Motor neuron (in vitro differentiated cells): ENCODE results near the gene ARID1B. TPM values are rescaled to one million over a fixed set of nuclear protein-coding genes. Genes with fewer than 3 reads are reported as not detected.
A peak's percentile ranks its signal among the peaks of the same experiment; 100 is the strongest.

Source experiments
- ATAC-seq, 8 experiments: fragments of 200-7000 bp; cut with Tn5 transposase; replicated peaks in 6 of 8; 2 replicates each; pipeline ENCODE4 v1.8.0; 2021; ENCODE audit warnings: mild to moderate bottlenecking in 8 of 8, moderate library complexity in 8 of 8
- H3K27ac ChIP-seq, 2 donors: fragments of 250-450 bp; sonication (Bioruptor Pico); 2 replicates each; pipeline ENCODE4 v1.9.0; 2021; ENCODE audit warnings: antibody characterized with exemption in 2 of 2, mild to moderate bottlenecking in 2 of 2, moderate library complexity in 1 of 2
- H3K4me1 ChIP-seq, 2 donors: fragments of 250-450 bp; sonication (Bioruptor Pico); replicated peaks in 1 of 2; 2 replicates each; pipeline ENCODE4 v1.6.1; 2021; ENCODE audit warnings: antibody characterized with exemption in 2 of 2, mild to moderate bottlenecking in 2 of 2, moderate library complexity in 1 of 2
- H3K4me3 ChIP-seq, 5 donors: fragments of 250-450 bp; sonication (Bioruptor Pico); 2 replicates each; pipeline ENCODE4 v1.9.0; 2021; ENCODE audit warnings: antibody characterized with exemption in 5 of 5, mild to moderate bottlenecking in 5 of 5, moderate library complexity in 4 of 5
- WGBS, 10 experiments: fragments of 450-650 bp; shearing (Covaris generic); methylation state at CpG; one replicate each; pipeline ENCODE4 v1.0.0; 2022; 5-methylcytosine and 5-hydroxymethylcytosine counted together
- in situ Hi-C, 9 experiments: fragments of 400-800 bp; cut with MboI; loops; one replicate each; pipeline ENCODE4 v1.15.0; 2021; ENCODE audit warnings: low sequenced_read_pairs in 9 of 9, low pct_unique_long_range_greater_than_20kb in 2 of 9; ENCODE audit not compliant: unreplicated experiment in 9 of 9
- total RNA-seq, 8 experiments: library from RNA; unstranded; fragments of 300-600 nt; gene quantifications; 2 replicates each; pipeline versions ENCODE4 v1.2.3 to v1.2.4, GENCODE V29; 2022

Gene ARID1B
- total RNA-seq, 8 experiments from 2014 or later: 35.8 to 165 (median 54.9) TPM

DNA sequence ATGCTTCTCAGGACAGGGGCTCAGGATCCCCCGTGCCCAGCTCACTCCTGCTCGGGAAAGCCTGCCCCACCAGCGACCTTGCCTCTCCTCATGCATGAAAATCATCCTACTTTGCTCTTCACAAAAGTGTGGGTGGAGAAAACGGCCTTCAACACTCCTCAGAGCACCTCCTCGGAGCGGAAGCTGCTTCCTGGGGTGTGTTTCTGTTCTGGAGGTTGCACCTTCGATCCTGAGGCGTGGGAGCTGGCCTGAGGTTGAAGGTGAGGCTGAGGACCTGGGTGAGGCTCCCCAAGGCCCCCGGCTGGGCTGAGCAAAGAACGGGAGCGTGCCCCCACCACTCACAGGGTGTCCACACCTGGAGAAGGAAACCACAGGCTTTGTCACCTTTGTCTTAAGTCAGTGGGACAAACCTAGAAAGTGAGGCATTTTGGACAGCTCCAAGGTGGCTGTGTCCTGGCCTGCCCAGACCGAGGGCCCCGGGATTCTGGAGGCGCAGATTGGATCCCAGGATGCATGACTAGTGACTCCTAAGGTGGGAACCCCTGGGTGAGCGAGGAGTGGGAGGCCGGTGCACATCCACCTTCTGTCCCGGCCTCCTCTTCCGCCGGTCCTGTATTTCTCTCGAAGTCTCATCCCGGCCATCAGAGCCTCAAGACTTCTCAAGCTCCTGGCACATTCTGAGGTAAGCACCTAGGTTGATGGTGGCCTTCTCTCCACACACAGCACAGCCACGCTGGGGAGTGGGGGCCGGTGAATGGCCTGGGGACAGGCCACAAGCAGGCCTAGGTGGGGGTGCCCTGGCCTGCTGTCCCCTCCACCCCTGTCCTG lies 441.4 kb downstream of the ARID1B start:
- in situ Hi-C loops: no loop called here
- no peak overlapping the region for H3K4me3 ChIP-seq
- no peak overlapping the region for H3K27ac ChIP-seq
- ATAC-seq: no peak
- H3K4me1 ChIP-seq: no peaks in the 10 kb centered on the region
- WGBS, 10 experiments: 70 to 96% (median 80%) methylated on average over 2 to 13 of the region's 23 CpGs; no CpG with 5 or more reads in 3 of the 10 experiments

DNA sequence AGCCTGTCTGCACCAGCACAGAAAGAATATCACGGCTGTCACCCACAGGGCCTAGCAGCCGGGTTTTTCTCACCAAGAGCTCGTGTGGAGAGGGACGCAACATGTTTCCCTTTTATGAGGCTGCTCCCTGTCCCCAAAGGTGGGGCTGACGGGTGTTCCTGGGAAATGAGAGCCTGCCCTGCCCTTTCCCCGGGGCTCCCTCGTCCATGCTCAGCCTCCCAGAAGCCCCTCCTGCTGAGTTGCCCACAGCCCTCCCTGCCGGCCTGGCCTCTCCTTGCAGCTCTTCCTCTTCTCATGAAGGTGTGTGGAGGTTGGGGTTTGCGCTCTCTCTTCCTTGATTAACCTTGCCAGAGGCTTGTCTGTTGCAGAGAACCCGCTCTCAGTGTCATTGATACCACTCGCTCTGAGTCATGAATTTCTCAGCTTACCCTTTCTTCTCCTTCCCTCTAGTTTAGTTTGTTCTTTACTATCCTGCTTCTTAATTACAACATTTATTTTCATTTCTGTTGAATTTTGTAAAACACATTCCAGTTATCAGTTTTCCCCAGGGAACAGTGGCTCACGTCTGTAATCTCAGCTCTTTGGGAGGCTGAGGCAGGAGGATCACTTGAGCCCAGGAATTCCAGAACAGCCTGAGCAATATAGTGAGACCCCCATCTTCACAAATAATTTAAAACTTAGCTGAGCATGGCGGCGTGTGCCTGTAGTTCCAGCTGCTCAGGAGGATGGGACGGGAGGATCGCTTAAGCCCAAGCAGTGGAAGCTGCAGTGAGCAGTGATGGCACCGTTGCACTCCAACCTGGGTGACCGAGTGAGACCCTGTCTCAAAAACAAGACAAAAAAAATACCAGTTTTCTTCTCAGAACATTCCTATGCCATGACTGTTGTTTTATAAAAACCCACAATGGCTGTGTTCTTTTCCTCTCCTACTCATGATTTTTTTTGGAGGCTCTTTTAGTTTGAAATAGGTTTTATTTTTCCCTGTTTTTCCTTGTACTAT lies 442.3 kb downstream of the ARID1B start:
- Histone ChIP-seq H3K4me3 (no peak overlapping the region), H3K4me1 (no peaks in the 10 kb centered on the region), H3K27ac (no peak overlapping the region)
- in situ Hi-C loops: no loop called here
- 35 to 97% (median 86%) methylated on average over 2 to 11 of the region's 18 CpGs for WGBS, 10 experiments
- ATAC-seq: no peak

- no peak overlapping the region for H3K27ac ChIP-seq
- 80 to 100% (median 93%) methylated on average over 1 of the region's 1 CpG; no CpG with 5 or more reads in 4 of the 10 experiments for WGBS, 10 experiments
- in situ Hi-C loops: no loop called here
- no peaks in the 10 kb centered on the region for H3K4me1 ChIP-seq
- H3K4me3 ChIP-seq: no peak overlapping the region
- no peak for ATAC-seq
Observed at GRCh38 chr6:157220485-157220884, 443.3 kb downstream of the ARID1B start.

DNA sequence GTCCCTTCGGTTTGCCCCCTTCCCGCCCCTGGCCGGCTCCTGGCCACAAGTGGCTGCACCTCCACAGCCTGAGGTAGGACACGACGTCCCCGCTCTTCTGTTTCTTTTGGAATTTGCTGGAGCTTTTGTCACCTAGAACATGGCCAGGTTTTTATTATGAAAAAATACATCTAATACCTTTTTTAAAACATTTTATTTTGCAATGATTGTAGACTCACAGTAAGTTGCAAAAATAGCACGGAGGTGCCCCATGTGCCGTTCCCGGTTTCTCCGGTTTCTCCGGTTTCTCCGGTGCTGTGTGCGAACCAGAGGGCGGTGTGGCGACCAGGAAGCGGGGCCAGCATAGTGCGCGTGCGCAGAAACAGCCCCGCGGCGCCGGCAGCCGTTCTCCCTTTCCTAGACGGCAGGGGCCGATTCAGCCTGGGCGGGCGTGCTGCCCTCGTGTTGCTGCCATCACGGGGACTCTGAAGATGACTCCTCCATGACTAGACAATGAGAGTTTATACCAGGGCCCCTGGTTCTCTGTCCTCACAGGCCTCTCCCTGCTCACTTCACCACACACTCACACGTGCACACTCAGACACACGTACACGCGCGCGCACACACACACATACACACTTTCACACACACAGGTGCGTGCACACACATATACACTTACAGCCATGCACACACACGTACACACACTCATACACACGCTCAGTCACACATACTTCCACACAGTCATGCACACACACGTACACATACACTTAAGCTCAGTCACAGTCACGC lies 444.1 kb downstream of the ARID1B start:
- in situ Hi-C loops: no loop called here
- Histone ChIP-seq H3K4me3 (peak overlapping the region in 2 of 5 donors; percentile 4 to 23), H3K4me1 (no peaks in the 10 kb centered on the region), H3K27ac (no peak overlapping the region)
- WGBS, 10 experiments: 19 to 89% (median 49%) methylated on average over 1 to 29 of the region's 41 CpGs; no CpG with 5 or more reads in 2 of the 10 experiments
- peak; percentile 63 to 95 (median 82) for ATAC-seq

- WGBS, 10 experiments: 96 to 100% (median 100%) methylated on average over 1 to 4 of the region's 11 CpGs; no CpG with 5 or more reads in 6 of the 10 experiments
Observed at GRCh38 chr6:157221817-157222175, 444.6 kb downstream of the ARID1B start.

DNA sequence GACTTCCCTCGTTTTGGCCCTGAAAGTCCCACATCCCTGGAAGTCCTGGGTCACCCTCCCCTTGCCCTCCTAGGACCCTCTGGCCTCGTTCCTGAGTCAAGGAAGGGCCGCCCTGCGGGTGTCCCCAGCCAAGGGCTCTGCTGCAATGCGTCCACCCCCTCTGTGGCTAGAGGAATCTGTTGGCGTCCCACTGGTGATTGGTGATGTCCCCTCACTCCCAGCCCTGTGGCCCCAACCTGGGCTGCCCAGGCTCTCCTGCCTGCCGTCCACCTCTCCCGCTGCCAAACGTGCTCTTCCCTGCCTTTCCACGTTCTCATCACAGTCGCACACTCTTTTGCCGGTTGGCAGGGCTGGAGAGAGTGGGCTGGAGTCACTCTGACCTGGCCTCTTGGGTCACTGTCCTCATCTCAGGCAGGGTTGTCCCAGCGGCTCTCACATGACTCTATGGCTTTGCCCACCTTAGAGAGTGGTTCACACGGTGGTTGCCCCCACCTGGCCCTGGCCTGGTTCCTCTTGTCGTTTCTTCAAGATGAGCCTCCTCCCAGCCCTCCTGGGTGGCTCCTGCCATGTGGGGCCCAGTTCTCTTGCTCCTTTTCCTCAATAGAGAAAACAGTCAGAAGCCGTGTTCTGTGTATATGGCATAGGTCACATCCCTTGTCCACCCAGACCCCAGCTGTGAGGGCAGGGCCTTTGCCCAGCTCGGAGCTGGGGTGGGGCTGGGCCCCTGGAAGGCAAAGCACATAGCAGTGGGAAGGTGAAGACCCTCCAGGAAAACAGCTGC lies 445.2 kb downstream of the ARID1B start:
- WGBS, 10 experiments: 80 to 98% (median 89%) methylated on average over 1 to 8 of the region's 17 CpGs; no CpG with 5 or more reads in 4 of the 10 experiments

More at GRCh38 chr6:157221817-157222175, 444.6 kb downstream of the ARID1B start:
- no peaks in the 10 kb centered on the region for H3K4me1 ChIP-seq
- ATAC-seq: peak in 1 of 8 experiments; percentile 5
- H3K4me3 ChIP-seq: no peak overlapping the region
- H3K27ac ChIP-seq: no peak overlapping the region
- in situ Hi-C loops: no loop called here

DNA sequence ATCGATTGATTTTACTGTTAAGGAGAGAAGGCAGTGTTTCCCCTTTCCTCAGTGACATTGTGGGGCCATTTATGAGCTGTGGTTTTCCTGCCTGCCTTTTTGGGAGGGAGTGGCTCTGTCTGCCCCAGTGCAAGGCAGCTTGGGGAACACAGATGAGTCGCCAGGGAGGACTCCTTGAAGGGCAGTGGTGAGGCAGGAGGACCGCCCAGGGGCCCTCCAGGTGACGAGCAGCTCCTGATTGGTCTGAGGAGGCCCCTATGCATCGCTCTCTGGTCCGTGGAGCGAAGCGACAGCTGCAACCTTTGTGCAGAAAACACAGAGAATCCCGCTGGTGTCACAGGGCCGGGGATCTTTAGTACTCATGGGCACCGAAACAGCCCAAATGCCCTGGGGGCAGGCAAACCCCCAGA lies 445.8 kb downstream of the ARID1B start:
- 40 to 100% (median 40%) methylated on average over 1 to 4 of the region's 11 CpGs; no CpG with 5 or more reads in 5 of the 10 experiments for WGBS, 10 experiments
- Histone ChIP-seq H3K4me3 (no peak overlapping the region), H3K27ac (no peak overlapping the region), H3K4me1 (peaks cover 0 to 3% of the 10 kb centered on the region in 2 donors)
- in situ Hi-C loops: no loop called here
- ATAC-seq: no peak

More for the DNA sequence above, 445.2 kb downstream of the ARID1B start:
- Histone ChIP-seq H3K4me3 (no peak overlapping the region), H3K27ac (no peak overlapping the region), H3K4me1 (no peaks in the 10 kb centered on the region)
- no peak for ATAC-seq
- in situ Hi-C loops: no loop called here

- in situ Hi-C loops: no loop called here
- peaks cover 3 to 8% of the 10 kb centered on the region in 2 donors for H3K4me1 ChIP-seq
- no peak for ATAC-seq
- WGBS, 10 experiments: 87 to 100% (median 98%) methylated on average over 1 to 10 of the region's 15 CpGs; no CpG with 5 or more reads in 6 of the 10 experiments
- no peak overlapping the region for H3K27ac ChIP-seq
- no peak overlapping the region for H3K4me3 ChIP-seq
Observed at GRCh38 chr6:157223511-157223910, 446.3 kb downstream of the ARID1B start.

- H3K4me3 ChIP-seq: no peak overlapping the region
- H3K27ac ChIP-seq: no peak overlapping the region
- in situ Hi-C loops: no loop called here
- WGBS, 10 experiments: 82 to 96% (median 93%) methylated on average over 2 to 14 of the region's 33 CpGs; no CpG with 5 or more reads in 3 of the 10 experiments
- H3K4me1 ChIP-seq: peaks cover 12 to 16% of the 10 kb centered on the region in 2 donors
- ATAC-seq: no peak
Observed at GRCh38 chr6:157224178-157224950, 447.2 kb downstream of the ARID1B start.

GRCh38 chr6:157224951-157225574 lies 447.9 kb downstream of the ARID1B start:
- H3K27ac ChIP-seq: no peak overlapping the region
- no peak overlapping the region for H3K4me3 ChIP-seq
- WGBS, 10 experiments: 70 to 100% (median 82%) methylated on average over 2 to 10 of the region's 26 CpGs; no CpG with 5 or more reads in 1 of the 10 experiments
- no peak for ATAC-seq
- in situ Hi-C loops: no loop called here
- peaks cover 17 to 23% of the 10 kb centered on the region in 2 donors for H3K4me1 ChIP-seq

DNA sequence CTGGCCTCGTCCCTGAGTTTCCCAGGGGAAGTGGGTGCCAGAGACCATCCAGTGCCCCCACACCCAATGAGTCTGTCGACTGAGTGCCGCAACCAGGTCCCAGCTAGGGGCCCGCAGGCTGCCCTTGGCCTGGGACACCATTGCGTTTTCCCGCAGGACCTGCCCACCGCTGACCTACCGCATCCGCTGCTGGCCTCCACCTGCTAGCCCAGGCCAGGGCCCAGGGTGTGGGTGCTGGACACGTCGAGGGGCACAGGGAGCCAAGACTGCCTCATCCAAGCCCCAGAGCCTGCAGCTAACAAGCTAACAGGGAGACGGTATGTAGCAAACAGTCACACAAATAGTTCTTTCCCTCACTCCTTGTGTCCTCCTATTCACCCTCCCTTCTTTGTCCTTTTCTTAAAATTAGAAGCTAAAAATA lies 448.4 kb downstream of the ARID1B start:
- Histone ChIP-seq H3K4me3 (no peak overlapping the region), H3K27ac (no peak overlapping the region), H3K4me1 (peaks cover 17 to 29% of the 10 kb centered on the region in 2 donors)
- in situ Hi-C loops: no loop called here
- 0 to 100% (median 96%) methylated on average over 1 to 8 of the region's 12 CpGs; no CpG with 5 or more reads in 2 of the 10 experiments for WGBS, 10 experiments
- ATAC-seq: no peak
